ENCODE data around the gene CERK.
"Not testable (repeated sequence)": the region's sequence is repeated elsewhere in the genome, so short reads cannot be mapped to it uniquely, and the experiment has no call there.

The CERK gene

DNA sequence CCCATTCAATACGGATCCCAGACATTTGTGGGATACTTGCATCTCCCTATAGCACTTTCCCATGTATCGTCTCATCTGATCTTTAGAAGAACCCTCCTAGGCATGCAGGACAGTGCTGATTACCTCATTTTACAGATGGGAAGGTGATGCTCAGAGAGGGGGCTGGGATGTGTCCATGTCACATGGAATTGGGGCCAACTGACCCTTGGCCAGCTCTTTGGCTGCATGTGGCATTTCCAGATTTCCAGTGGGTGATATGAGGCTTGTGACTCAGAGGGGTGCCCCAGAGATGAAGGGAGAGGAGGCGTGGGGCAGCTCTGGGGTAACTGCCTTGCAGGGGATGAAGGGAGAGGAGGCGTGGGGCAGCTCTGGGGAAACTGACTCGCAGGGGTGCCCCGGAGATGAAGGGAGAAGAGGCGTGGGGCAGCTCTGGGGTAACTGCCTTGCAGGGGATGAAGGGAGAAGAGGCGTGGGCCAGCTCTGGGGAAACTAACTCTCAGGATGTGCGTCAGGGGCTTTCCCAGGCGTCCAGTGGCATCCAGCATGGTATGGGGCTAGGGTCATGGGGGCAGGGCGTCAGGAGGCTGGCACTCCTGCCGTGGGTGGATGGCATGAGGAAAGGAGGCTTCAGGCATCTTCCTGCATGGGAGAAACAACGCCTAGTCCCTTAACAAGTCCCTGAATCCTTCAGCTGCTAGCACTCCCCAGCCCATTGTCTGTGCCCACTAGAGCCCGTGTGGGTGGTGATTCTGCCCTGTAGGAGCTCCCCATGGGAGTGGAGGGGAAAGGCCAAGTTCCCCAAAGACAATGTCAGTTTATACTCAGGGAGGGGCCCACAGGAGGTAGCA is 11.9 kb upstream of the CERK start:
- no peak for DNase-seq

DNA sequence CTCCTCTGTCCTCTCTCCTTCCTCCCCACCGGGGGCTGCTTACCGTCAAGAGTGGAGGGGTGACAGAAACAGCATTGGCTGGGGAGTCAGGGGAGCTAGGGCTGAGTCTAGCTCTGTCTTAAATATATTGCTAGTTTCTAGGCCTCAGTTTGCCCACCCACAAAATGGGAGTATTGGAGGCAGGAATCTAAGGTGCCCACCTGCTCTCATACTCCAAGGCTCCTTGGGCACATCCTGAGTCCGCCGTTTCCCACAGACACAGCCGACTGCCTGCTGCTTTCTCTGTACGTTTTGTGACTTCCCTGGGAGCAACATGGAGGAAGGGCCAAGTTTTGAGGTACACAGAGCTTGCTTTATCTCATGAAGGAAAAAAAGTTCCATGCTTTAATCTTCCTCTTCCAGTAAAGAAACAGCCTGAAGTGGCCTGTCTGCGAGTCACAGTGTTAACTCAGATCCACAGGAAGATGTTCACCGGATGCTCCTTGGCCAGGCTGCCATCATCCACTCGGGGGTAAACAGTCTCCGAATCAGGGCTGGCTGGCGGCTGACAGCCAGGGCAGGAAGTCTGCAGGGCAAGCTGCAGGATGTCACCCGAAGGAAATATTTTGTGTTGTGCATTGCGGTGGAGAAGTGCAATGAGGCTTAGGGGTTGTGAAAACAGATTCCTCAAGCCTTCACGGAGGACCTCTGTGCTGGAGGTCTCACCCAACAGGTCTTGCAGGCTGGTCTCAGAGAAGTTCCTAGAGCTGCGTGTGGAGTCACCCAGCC is 11.0 kb upstream of the CERK start:
- no peak for DNase-seq

DNA sequence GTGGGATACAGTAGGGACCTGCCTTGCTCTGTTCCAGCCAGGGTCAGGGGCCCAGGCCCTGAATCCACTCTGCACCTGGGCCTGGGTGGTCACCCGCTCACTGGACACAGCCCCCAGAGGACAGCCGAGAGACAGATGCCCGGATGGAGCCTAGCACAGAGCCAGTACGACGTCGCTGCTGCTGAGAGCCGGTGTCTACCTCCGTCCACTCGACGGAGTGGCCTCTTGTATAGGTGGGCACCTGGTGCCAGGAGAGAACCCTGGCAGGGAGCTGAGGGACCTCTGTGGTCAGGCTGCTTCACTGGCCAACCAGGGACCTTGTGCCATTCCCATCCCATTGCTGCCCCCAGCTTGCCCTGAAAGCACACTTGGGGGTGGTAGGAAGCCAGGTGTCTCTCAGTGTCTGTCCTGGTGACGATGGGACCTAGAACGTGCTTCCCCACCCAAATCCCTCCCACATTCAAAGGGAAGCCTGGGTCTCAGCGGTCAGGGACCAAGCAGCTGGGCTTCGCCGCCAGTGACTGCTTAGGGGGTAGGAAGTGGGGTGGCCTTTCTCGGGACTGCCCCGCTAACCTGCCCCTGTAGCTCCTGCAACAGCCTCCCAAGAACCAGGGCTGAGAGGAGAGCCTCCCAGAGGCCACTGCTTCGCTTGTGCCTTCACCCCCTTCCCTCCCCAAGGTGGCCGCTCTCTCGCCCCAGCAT is 10.3 kb upstream of the CERK start:
- no peak for DNase-seq

DNA sequence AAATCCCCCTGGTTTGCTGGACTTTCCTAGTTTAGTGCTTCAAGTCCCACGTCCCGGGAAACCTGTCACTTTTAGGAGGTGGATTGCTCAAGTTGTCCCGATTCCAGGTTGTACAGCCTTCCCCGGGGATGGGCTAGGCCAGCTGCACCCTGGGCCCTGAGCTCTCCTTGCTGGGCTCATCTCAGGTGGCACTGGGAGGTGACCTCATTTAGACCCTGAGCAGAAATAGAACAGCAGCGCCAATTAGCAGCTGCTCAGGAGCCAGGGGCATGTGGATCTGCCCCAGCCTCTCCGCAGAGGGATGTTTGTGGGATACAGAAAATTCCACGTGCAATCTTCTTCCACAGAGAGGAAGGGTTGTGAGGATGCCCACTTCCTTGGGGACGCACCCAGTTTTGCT is 9.6 kb upstream of the CERK start:
- DNase-seq: no peak

DNA sequence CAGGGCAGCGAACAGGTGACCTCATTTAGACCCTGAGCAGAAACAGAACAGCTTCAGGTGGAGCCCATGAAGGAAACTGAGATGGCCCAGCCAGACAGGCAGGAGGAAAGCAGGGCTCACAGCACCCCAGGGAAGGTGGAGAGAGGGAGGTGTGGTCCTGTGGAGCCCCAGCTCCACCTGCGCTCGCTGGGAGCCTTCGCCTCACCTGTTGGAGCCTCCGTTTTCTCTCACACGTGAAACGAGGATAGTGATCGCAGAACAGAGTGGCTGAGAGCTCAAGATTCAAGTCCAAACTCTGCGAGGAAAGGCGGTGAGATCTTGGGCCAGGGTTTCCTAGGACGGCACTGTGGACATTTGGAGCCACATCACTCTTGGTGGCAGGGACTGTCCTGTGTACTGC is 8.6 kb upstream of the CERK start:
- DNase-seq: no peak

DNA sequence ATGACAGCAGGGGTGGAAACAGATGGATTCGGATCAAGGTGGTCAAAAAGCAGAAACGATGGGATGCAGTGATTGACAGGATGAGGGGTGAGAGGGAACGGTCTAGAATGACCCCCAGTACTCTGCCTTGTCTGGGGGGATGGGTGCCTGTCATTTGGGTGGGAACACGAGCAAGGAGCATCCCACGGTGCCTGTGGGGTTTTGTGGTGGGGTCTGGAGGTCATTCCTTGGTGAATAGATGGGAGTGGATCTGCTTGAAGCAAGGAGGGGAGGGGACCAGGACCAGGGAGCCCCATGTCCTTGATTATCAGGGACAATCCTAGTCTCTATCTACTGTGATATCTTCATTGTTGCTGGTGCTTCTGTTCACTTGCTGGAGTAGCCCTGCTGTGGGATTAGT is 8.1 kb upstream of the CERK start:
- DNase-seq: no peak

DNA sequence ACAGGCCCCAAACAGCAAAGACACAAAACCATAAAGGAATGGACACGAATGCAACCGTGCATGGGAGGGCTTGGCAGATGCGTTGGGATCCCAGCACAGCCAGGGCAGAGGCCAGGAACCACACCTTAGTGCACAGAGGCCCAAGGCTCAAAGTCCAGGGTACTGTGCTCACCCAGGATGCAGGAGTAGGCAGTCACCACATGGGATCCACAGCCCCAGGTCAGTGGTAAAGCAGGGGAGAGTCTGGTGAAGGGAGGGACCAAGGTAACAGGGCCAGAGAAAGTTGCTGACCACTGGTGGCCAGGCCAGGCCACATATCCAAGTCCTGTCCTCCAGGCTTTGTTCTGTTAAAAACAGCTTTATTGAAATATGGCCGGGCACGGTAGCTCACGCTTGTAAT is 6.5 kb upstream of the CERK start:
- no peak for DNase-seq

DNA sequence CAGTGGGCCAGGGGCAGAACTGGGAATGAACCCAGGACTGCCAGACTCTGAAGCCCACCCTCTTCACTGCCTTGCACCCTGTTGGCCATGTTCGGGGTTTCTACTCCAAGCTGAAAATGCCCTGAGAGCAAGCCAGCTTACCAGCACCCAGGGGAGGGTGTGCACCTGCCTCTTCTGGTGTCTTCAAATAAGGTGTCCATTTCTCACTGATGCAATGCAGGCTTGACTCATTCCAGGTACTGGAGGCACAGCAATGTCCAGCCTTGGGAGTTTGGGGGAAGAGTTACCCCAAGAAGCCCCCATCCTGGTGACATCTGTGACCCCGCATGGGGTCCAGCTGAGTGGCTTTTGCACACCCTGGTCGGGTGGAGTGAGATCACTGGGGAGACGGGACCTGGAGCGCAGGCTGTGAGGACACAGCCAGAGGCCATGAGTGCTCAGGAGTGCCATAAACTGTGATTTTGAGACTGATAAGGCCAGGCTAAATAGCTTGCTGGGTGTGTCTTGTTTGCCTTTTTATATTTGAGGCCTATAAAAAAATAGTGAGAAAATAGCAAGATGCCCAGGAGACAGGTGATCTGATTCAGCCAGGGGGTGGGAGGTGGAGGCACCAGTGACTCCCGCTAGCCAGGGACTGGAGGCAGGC is 4.6 kb upstream of the CERK start:
- no peak for DNase-seq

DNA sequence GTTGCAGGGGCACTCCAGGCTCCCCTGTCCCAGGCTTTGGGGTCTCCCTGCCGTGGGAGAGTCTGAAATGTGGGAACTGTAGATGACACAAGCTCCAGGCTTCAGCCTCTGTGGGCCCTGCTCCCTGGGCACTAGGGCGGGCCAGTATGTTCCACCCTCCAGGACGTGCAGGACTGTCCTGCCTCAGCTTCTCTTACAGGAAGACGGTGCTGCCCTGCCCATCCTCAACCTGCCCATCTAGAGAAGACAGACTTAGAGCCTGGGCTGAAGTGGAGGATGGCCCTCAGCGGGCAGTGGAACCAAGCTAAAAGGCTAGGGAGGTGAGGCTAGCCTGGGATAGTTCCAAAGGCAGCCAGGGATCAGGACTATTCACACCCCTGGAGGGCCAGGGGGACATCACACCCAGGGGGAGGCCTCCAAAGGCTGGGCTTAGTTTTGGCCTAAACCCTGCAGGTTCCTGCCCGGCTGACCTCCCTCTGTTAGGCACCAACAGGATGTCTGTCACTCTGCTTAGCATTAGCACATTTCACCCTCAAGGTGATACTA is 4.0 kb upstream of the CERK start:
- no peak for DNase-seq

DNA sequence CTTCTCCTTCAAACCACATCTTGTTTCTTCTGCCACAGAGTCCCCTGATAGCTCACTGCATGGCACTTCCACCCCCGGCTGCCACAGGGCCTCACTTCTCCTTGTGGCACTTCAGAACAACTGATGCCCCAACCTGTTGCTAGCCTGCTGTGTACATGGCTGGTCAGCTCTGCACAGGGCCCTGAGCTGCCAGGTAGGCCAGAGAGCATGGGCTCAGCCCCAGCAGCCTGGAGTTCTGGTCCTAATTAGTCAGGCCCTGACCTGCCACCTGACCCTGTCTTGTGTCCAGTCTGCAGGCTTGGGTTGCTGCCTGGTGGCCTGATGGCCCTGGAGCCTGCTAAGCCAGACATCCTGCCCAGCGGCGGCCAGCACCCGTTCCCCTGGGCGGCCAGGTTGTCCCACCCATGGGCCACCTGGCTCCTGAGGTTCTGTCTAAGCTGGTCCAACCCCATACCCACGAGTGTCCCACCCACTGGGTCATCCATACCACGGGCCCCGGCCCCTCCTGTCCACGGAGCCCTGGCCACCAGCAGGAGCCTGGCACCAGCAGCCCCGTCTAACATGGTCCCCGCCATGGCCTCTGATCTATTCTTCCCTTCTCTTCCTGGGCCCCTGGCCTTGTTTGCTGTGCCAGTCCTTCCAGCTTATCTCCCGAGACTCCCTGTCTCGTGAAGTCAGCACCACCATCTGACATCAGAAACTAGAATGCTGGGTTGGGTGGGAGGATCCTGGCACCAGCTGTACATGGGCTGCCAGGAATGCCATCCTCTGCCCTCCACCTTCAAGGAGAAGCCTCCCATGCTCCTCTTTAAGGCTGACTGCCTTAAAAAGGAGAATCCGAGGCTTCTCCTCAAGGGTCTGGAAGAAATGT is 3.1 kb upstream of the CERK start:
- DNase-seq: no peak

DNA sequence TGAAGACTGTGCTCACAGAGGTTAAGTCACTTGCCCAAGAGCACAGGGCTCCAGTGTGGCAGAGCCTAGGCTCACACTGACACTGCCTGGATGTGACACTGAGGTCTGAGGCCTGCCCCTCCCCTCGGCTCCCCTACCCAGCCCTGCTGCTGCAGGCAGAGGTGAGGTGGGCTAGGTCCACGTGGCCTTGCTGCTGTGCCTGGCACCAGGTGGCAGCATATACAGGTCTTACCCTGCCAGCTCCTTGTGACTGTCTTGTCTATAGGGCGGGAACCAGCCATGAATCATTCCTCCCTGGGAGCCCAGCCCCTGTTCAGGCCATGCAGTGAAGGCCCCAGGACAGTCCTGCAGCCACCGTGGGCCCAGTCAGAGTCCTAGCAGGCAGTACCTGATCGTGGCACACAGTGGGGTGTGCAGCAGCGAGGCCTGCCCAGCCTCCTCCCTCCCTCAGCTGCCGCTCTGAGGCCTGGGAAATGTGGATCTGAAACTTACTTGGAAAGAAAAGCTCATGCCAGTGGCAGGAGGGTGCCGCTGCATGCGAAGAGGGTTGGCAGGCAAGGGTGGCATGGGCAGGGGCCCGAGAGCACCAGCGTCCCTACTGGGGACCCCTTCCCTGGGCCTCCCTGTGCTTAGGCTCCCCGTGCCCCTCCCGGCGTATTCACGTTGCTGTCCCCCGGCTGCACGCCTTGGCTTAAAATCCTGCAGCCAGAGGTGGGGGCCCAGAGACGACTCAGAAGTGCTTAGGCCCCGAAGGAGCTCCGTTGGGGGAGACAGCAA is 1.2 kb upstream of the CERK start:
- DNase-seq: peak in 16 of 51 donors; percentile 13 to 74 (median 44)

DNA sequence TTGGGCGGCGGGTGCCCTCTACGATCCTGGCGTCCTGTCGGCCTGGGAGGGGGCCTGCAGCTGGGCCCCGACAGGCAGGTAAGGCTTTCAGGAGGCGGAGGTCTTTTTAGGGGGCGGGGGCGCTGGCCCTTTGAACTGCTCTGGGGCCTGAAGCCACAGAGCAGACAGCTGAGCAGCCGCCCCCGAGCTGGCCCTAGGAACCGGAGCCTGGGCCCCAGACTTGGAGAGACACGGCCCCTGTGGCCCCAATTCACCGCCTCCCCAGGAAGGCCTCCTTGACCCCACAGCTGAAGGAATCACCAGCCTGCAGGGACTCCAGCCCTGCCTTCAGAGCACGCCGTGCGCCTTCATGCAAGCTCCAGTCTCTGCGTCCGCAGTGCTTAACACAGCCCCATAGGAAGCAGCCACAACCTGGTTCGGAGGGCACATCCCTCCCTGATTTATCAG is 618 bp upstream of the CERK start:
- peak in 4 of 51 donors; percentile 13 to 74 (median 46) for DNase-seq

DNA sequence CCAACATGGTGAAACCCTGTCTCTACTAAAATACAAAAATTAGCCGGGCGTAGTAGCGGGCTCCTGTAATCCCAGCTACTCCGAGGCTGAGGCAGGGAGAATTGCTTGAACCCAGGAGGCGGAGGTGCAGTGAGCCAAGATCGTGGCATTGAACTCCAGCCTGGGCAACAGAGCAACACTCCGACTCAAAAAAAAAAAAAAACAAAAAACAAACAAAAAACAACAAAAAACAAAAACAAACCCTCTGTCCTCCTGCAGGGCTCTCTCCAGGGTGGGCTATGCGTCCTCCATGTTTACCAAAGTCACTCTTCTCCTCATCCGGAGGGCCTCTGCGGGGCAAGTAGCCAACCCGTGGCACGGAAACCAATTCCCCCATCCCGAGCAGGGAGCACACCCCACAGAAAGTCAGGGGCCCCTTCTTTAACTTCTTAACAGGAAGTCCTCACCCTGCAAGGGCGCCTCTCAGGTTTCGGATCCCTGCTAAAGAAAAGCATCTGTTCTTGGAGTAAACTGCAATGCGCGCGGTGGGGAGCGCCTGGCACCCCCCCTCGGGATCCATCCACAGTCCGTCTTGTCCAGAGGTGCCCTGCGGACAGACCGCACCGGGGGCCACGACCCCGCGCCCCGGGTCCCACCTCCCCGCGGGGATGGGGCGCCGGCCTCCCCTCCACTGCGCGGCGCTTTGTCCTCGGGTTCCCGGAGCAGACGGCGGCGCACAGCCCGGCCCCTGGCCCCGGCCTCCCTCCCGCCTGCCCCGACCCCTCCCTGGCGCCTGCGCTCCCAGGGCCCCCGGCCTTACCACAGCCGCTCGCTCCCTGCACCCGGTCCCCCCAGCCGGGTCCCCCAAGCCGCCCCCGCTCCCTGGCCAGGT is 712 bp downstream of the CERK start:
- DNase-seq: peak in 24 of 51 donors; percentile 22 to 73 (median 50)

DNA sequence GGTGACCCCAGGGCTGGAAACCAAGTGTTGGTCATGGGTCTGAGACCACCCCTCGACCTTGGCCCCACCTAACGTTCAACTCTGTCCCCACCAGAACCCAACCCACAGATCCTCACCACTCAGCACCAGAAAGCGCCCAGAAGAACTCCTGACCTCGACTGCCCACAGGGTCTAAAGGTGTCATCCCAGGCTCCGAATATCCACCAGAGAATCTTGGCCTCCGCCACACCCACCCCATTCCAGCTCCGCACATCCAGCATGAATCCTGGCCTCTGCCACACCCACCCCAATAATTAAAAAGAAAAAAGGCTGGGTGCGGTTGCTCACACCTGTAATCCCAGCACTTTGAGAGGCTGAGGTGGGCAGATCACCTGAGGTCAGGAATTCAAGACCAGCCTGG is 1.3 kb downstream of the CERK start:
- DNase-seq: no peak

DNA sequence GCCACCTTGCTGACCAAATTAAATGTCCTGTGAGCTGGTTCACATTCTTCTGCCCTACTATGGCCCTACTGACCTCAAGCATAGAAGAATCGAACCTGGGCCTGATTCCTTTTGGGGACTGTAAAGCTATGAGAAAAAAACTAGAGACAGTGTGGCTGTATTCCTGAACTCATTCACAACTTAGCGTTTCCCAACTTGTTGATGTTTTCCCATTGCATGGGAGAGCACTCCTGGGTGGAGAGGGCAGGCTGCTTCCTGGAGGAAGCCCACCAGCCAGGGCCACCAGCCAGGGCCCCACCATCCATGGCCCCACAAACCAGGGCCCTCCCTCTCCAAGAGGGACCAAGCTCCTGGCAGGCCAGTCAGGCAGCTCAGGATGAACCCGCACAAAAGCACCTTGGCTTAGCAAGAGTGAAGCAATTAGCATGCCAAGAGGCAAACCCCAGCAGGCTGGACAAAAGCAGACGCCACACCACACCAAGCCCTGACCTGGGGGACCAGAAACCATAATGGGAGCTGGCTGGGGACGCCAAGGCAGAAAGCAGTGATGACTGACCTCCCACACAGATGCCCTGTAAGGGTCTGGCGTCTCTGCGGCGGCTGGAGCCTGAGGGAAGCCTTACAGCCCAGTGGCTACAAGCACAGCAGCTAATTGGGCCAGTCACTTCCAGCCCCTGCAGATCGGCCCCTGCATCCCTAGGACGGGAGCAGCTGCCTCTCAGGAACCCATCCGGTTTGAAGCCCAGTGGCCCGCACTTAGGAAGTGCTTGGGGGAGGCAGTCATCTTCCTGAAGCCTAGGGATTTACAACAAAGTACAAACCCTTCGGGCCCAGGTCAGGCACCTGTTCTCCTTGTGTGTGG is 2.1 kb downstream of the CERK start:
- peak in 2 of 51 donors; percentile 5 to 8 for DNase-seq

DNA sequence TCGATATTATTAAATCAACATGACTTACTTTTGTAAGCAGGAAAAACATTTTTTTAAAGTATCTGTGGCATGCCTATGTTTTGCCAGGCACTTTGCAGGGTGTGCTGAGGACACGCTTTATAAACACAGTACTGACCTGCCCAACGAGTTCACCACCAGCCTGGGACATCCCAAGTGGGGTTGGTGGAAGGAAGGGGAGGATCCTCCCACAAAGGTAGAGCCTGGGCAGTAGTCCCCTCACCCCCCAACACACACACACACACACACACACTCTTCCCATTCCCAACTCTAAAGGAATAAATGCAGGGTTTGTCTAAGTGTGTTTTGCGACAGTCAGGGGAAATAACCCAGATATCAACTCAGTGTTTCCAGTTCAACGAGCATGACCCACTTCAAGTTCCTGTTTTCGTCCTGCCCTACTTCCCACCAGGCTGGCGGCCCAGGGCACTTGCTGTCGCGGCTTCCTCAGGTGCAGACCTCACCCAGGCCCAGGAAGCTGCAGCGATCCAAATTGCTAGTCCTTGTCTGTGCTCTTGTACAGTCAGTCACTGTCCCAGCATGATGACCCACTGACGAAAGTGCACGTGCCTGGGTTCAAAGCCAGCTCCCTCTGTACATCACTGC is 3.1 kb downstream of the CERK start:
- peak in 3 of 51 donors; percentile 8 to 33 (median 9) for DNase-seq

DNA sequence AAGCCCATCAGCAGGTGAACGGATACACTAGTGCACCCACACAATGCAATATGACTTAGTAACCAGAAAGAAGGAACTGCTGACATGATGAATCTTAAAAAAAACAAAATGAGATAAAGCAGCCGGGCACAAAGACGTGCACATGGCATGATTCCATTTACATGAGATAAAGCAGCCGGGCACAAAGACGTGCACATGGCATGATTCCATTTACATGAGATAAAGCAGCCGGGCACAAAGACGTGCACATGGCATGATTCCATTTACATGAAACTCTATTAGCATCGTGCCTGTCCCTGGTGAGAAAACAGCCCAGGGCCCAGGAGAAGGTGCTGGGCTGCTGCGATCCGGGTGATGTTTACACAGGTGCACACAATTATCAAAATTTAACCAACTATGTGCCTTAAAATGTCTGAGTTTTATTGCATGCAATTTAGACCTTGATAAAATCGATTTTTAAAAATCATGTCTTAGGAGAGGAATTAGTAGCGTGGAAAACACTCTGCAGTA is 3.8 kb downstream of the CERK start:
- not testable (repeated sequence) for DNase-seq

All from hypothalamus (tissue), 51 donors.